H9 (cell line): Measurements from ENCODE around the gene DDRGK1. TPM values are rescaled to one million over a fixed set of nuclear protein-coding genes. Genes with fewer than 3 reads are reported as not detected.

ENCODE experiments used
- DNase-seq: peaks from one replicate; pipeline ENCODE4 v3.0.0-alpha.2; 2017
- H2AFZ ChIP-seq: one replicate; pipeline ENCODE4 v1.6.1; 2013; ENCODE audit warnings: mild to moderate bottlenecking, low read length, control low read depth, moderate library complexity
- H2AK5ac ChIP-seq: 2 replicates; pipeline ENCODE4 v1.6.1; 2013; ENCODE audit warnings: low read length, control low read depth, mixed read lengths; ENCODE audit not compliant: insufficient read length
- H2BK120ac ChIP-seq: one replicate; pipeline ENCODE4 v1.6.1; 2013; ENCODE audit warnings: low read depth, mild to moderate bottlenecking, low read length, control low read depth, inconsistent platforms; ENCODE audit not compliant: poor library complexity, severe bottlenecking
- H2BK12ac ChIP-seq: 2 replicates; pipeline ENCODE4 v1.6.1; 2013; ENCODE audit warnings: low read length, control low read depth, mixed read lengths, low read depth; ENCODE audit not compliant: insufficient read length
- H2BK15ac ChIP-seq: 2 replicates; pipeline ENCODE4 v1.6.1; 2013; ENCODE audit warnings: low read depth, low read length, control low read depth
- H2BK20ac ChIP-seq: one replicate; pipeline ENCODE4 v1.6.1; 2013; ENCODE audit warnings: low read depth, mild to moderate bottlenecking, low read length, control low read depth, inconsistent platforms; ENCODE audit not compliant: poor library complexity, severe bottlenecking
- H2BK5ac ChIP-seq: 2 replicates; pipeline ENCODE4 v1.6.1; 2013; ENCODE audit warnings: low read length, control low read depth, mixed read lengths; ENCODE audit not compliant: insufficient read length
- H3K14ac ChIP-seq: 2 replicates; pipeline ENCODE4 v1.6.1; 2013; ENCODE audit warnings: low read length, control low read depth; ENCODE audit not compliant: insufficient read depth
- H3K18ac ChIP-seq: 2 replicates; pipeline ENCODE4 v1.6.1; 2013; ENCODE audit warnings: low read depth, mild to moderate bottlenecking, mixed read lengths, low read length, control low read depth; ENCODE audit not compliant: insufficient read length
- H3K23ac ChIP-seq: 2 replicates; pipeline ENCODE4 v1.6.1; 2013; ENCODE audit warnings: low read length, control low read depth, mixed read lengths, low read depth; ENCODE audit not compliant: insufficient read length
- H3K23me2 ChIP-seq: 2 replicates; pipeline ENCODE4 v1.6.1; 2013; ENCODE audit warnings: low read depth, mild to moderate bottlenecking, mixed read lengths, low read length, control low read depth; ENCODE audit not compliant: insufficient read length, poor library complexity, severe bottlenecking
- H3K27ac ChIP-seq: 2 replicates; pipeline ENCODE4 v1.5.1; 2013; ENCODE audit warnings: low read length, control low read depth, mixed read lengths, low read depth; ENCODE audit not compliant: insufficient read length
- H3K27me3 ChIP-seq: 2 replicates; pipeline ENCODE4 v1.6.1; 2013; ENCODE audit warnings: low read length, control low read depth, inconsistent platforms; ENCODE audit not compliant: insufficient read depth
- H3K4ac ChIP-seq: 2 replicates; pipeline ENCODE4 v1.6.1; 2013; ENCODE audit warnings: low read depth, mild to moderate bottlenecking, control low read depth, inconsistent platforms, low read length, moderate library complexity
- H3K4me1 ChIP-seq: 2 replicates; pipeline ENCODE4 v1.6.1; 2013; ENCODE audit warnings: low read length, control low read depth, inconsistent platforms; ENCODE audit not compliant: insufficient read depth
- H3K4me2 ChIP-seq: 2 replicates; pipeline ENCODE4 v1.6.1; 2013; ENCODE audit warnings: low read length, control low read depth, mixed read lengths; ENCODE audit not compliant: insufficient read length, insufficient read depth
- H3K56ac ChIP-seq: 2 replicates; pipeline ENCODE4 v1.6.1; 2013; ENCODE audit warnings: low read depth, mild to moderate bottlenecking, mixed read lengths, low read length, control low read depth; ENCODE audit not compliant: insufficient read length
- H3K79me1 ChIP-seq: 2 replicates; pipeline ENCODE4 v1.6.1; 2013; ENCODE audit warnings: low read depth, mild to moderate bottlenecking, moderate library complexity, low read length, control low read depth, inconsistent platforms; ENCODE audit not compliant: insufficient read depth, poor library complexity, severe bottlenecking
- H3K79me2 ChIP-seq: 2 replicates; pipeline ENCODE4 v1.6.1; 2013; ENCODE audit warnings: low read length, control low read depth, inconsistent platforms; ENCODE audit not compliant: insufficient read depth
- H3K9ac ChIP-seq: 2 replicates; pipeline ENCODE4 v1.6.1; 2013; ENCODE audit warnings: low read length, control low read depth, mixed read lengths; ENCODE audit not compliant: insufficient read length; ENCODE audit errors: extremely low read depth
- H3K9me3 ChIP-seq: one replicate; pipeline ENCODE4 v1.6.1; 2013; ENCODE audit warnings: low read depth, low read length, inconsistent platforms; ENCODE audit not compliant: control insufficient read depth
- H3T11ph ChIP-seq: one replicate; pipeline ENCODE4 v1.6.1; 2013; ENCODE audit warnings: mild to moderate bottlenecking, low read length, control low read depth, inconsistent platforms
- H4K20me1 ChIP-seq: one replicate; pipeline ENCODE4 v1.6.1; 2013; ENCODE audit not compliant: control insufficient read depth, insufficient read length, insufficient read depth
- H4K5ac ChIP-seq: 2 replicates; pipeline ENCODE4 v1.6.1; 2013; ENCODE audit warnings: low read depth, mild to moderate bottlenecking, mixed read lengths, low read length, control low read depth; ENCODE audit not compliant: insufficient read length
- H4K8ac ChIP-seq: replicated peaks from 2 replicates; pipeline ENCODE4 v1.6.1; 2013; ENCODE audit warnings: low read length, control low read depth, mixed read lengths, low read depth; ENCODE audit not compliant: insufficient read length
- H4K91ac ChIP-seq: 2 replicates; pipeline ENCODE4 v1.6.1; 2013; ENCODE audit warnings: low read depth, mild to moderate bottlenecking, moderate library complexity, mixed read lengths, low read length, control low read depth; ENCODE audit not compliant: insufficient read length
- H3K27ac Mint-ChIP-seq, 3 experiments: 2 replicates in 2 of 3; 3 replicates in 1 of 3; pipeline ENCODE4 v1.8.0; 2020 to 2021; ENCODE audit warnings: mixed read lengths in 3 of 3, mild to moderate bottlenecking in 1 of 3, moderate library complexity in 1 of 3
- H3K27me3 Mint-ChIP-seq: 2 replicates; pipeline ENCODE4 v1.8.0; 2021; ENCODE audit warnings: low read depth, mild to moderate bottlenecking, moderate library complexity, mixed read lengths
- H3K36me3 Mint-ChIP-seq, 3 experiments: 2 replicates in 2 of 3; 3 replicates in 1 of 3; pipeline ENCODE4 v1.8.0; 2020 to 2021; ENCODE audit warnings: low read depth in 3 of 3, mixed read lengths in 3 of 3; ENCODE audit not compliant: insufficient read depth in 1 of 3
- H3K4me1 Mint-ChIP-seq, 2 experiments: 2 replicates each; pipeline ENCODE4 v1.8.0; 2020; ENCODE audit warnings: mixed read lengths in 2 of 2
- H3K4me3 Mint-ChIP-seq, 2 experiments: 2 replicates in 1 of 2; 3 replicates in 1 of 2; pipeline ENCODE4 v1.8.0; 2020 to 2021; ENCODE audit warnings: mild to moderate bottlenecking in 2 of 2, mixed read lengths in 2 of 2, moderate library complexity in 1 of 2
- H3K9me3 Mint-ChIP-seq, 2 experiments: 2 replicates in 1 of 2; 3 replicates in 1 of 2; pipeline ENCODE4 v1.8.0; 2020; ENCODE audit warnings: mild to moderate bottlenecking in 2 of 2, mixed read lengths in 2 of 2, moderate library complexity in 1 of 2
- total RNA-seq: library from RNA; stranded (reverse); gene quantifications from 2 replicates; pipeline ENCODE4 v1.2.1, GENCODE V29; 2021
- TF ChIP-seq, protein P1 (sequence below): fragments of 200-600 bp; sonication (generic); conservative IDR thresholded peaks from 3 replicates; pipeline ENCODE4 v1.8.0; 2021; ENCODE audit warnings: antibody characterized with exemption, mild to moderate bottlenecking

Gene DDRGK1
- total RNA-seq, 1 experiment from 2014 or later = 58.1 TPM

DNA sequence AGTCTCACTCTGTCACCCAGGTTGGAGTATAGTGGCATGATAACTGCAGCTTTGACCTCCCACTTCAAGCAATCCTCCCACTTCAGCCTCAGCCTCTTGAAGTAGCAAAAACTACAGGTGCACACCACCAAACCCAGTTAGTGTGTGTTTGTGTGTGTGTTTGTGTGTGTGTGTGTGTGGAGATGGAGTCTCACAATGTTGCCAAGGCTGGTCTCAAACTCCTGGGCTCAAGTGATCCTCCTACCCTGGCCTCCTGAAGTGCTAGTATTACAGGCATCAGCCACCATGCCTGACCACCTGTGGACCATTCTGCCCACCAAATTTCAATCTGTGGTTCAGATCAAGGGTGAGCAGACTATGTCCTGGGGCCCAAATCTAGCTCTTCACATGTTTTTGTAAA, 53.6 kb downstream of the DDRGK1 start:
- Histone ChIP-seq H2AFZ (no peak overlapping the region), H3K79me2 (peaks cover 14% of the 10 kb centered on the region; the same call in 1 of the 2 replicates), H3K14ac (no peak overlapping the region), H3K79me1 (peaks cover 12% of the 10 kb centered on the region), H2AK5ac (no peak overlapping the region), H3K56ac (no peak overlapping the region), H3K18ac (no peak overlapping the region), H3K23me2 (no peaks in the 10 kb centered on the region), H2BK120ac (no peak overlapping the region), H3K4ac (no peak overlapping the region), H2BK5ac (no peak overlapping the region), H4K20me1 (no peaks in the 10 kb centered on the region), H2BK12ac (no peak overlapping the region), H2BK20ac (no peak overlapping the region), H4K8ac (no peak overlapping the region), H3K23ac (no peak overlapping the region), H4K5ac (no peak overlapping the region), H3K9ac (no peak overlapping the region), H3K27ac (no peak overlapping the region), H3T11ph (no peak overlapping the region), H3K4me2 (no peak overlapping the region), H3K4me1 (no peaks in the 10 kb centered on the region), H2BK15ac (no peak overlapping the region), H3K9me3 (no peaks in the 10 kb centered on the region), H4K91ac (no peak overlapping the region), H3K27me3 (no peaks in the 10 kb centered on the region)
- Mint-ChIP-seq H3K36me3 (peaks cover 15 to 43% (median 31%) of the 10 kb centered on the region in 3 experiments; a peak in 6 of 7 replicates), H3K4me3 (no peak overlapping the region), H3K27ac (peak overlapping the region in 1 of 3 experiments; percentile 65; a peak in 1 of 7 replicates), H3K9me3 (no peaks in the 10 kb centered on the region), H3K4me1 (no peaks in the 10 kb centered on the region), H3K27me3 (no peaks in the 10 kb centered on the region)
- TF ChIP-seq, protein P1, sequence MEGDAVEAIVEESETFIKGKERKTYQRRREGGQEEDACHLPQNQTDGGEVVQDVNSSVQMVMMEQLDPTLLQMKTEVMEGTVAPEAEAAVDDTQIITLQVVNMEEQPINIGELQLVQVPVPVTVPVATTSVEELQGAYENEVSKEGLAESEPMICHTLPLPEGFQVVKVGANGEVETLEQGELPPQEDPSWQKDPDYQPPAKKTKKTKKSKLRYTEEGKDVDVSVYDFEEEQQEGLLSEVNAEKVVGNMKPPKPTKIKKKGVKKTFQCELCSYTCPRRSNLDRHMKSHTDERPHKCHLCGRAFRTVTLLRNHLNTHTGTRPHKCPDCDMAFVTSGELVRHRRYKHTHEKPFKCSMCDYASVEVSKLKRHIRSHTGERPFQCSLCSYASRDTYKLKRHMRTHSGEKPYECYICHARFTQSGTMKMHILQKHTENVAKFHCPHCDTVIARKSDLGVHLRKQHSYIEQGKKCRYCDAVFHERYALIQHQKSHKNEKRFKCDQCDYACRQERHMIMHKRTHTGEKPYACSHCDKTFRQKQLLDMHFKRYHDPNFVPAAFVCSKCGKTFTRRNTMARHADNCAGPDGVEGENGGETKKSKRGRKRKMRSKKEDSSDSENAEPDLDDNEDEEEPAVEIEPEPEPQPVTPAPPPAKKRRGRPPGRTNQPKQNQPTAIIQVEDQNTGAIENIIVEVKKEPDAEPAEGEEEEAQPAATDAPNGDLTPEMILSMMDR = no peak
- no peak for DNase-seq
